MCF 10A (cell line): Measurements from ENCODE around the gene KCNMB4. TPM values are rescaled to one million over a fixed set of nuclear protein-coding genes. Genes with fewer than 3 reads are reported as not detected.
A peak's percentile ranks its signal among the peaks of the same experiment; 100 is the strongest.

ENCODE experiments used
- BruUV-seq: library from RNA; stranded (reverse); fragments of 400-500 nt; replicated peaks from 2 replicates; lab custom pipeline; 2021; lab: Mats Ljungman, UMichigan
- CTCF ChIA-PET: fragments of 300-600 bp; sonication (Branson Sonifier 250); formaldehyde crosslinking; extraction: SDS; loops from one replicate; lab custom pipeline; 2021; ENCODE audit warnings: antibody characterized with exemption, inconsistent platforms; lab: Yijun Ruan, JAX
- POLR2A ChIA-PET: fragments of 300-600, 350-650 bp; sonication (Branson Sonifier 250); formaldehyde crosslinking; extraction: SDS; loops from one replicate; lab custom pipeline; 2020; ENCODE audit warnings: antibody characterized with exemption, inconsistent platforms; lab: Yijun Ruan, JAX
- DNase-seq: peaks from one replicate; pipeline ENCODE4 v3.0.0-alpha.2; 2018; ENCODE audit not compliant: unreplicated experiment
- H3K27ac Mint-ChIP-seq: one replicate; pipeline ENCODE4 v1.8.0; 2022; ENCODE audit warnings: mild to moderate bottlenecking, low read depth, mixed read lengths; ENCODE audit not compliant: unreplicated experiment
- H3K27me3 Mint-ChIP-seq: one replicate; pipeline ENCODE4 v1.8.0; 2022; ENCODE audit warnings: mixed read lengths; ENCODE audit not compliant: insufficient read depth, unreplicated experiment
- H3K36me3 Mint-ChIP-seq: one replicate; pipeline ENCODE4 v1.8.0; 2022; ENCODE audit warnings: mild to moderate bottlenecking, moderate library complexity, mixed read lengths; ENCODE audit not compliant: insufficient read depth, unreplicated experiment
- H3K4me1 Mint-ChIP-seq: one replicate; pipeline ENCODE4 v1.8.0; 2022; ENCODE audit warnings: mixed read lengths; ENCODE audit not compliant: insufficient read depth, unreplicated experiment
- H3K4me3 Mint-ChIP-seq: one replicate; pipeline ENCODE4 v1.8.0; 2022; ENCODE audit warnings: mild to moderate bottlenecking, moderate library complexity, mixed read lengths; ENCODE audit not compliant: unreplicated experiment
- H3K9me3 Mint-ChIP-seq: one replicate; pipeline ENCODE4 v1.8.0; 2022; ENCODE audit warnings: mixed read lengths; ENCODE audit not compliant: unreplicated experiment
- CTCF ChIP-seq: fragments of 200-600 bp; IDR thresholded peaks from one replicate; pipeline ENCODE4 v1.8.0; 2022; ENCODE audit warnings: antibody characterized with exemption, mild to moderate bottlenecking; ENCODE audit not compliant: unreplicated experiment
- intact Hi-C: fragments of 100-400 bp; cut with micrococcal nuclease; formaldehyde crosslinking; loops from 2 replicates; pipeline ENCODE4 v1.14.1; 2022
- total RNA-seq: library from RNA; stranded (reverse); gene quantifications from 2 replicates; pipeline ENCODE4 v1.2.3, GENCODE V29; 2022

KCNMB4 gene
- total RNA-seq, 1 experiment from 2014 or later: not detected

DNA sequence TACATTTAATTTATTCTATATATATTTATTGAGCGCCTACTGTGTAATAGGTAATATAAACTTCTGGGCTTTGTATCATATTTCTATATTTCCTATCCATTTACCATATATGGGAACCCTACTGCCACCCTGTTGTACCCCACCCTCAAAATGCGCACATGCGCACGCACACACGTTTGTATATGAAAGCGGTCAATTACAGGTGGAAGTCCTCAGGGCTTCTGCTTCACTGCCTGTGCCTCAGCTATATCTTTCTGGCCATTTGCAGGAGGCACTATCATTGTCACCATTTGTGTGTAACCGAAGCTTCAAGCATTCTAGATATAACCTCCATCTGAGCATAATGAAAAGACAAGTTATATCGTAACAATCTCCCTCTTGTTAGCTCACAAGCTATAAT, 31.3 kb upstream of the KCNMB4 start:
- Mint-ChIP-seq H3K9me3 (no peaks in the 10 kb centered on the region), H3K27ac (no peak overlapping the region), H3K4me3 (no peak overlapping the region), H3K4me1 (peaks cover 8% of the 10 kb centered on the region), H3K36me3 (peaks cover 56% of the 10 kb centered on the region), H3K27me3 (no peaks in the 10 kb centered on the region)
- ChIA-PET CTCF (interaction anchor here (0.6 to 0.9 kb wide), 3 partner anchors 405 to 517 kb away, joined by 3 to 4 read pairs (median 3); no protein-coding TSS in a partner anchor), POLR2A (interaction anchor here (1.1 kb wide), 1 partner anchor 92 kb away, joined by 3 read pairs; no protein-coding TSS in a partner anchor)
- no TSS peak for BruUV-seq
- TF ChIP-seq CTCF: no peak
- intact Hi-C loops: loop anchor here (10.0 kb wide), 1 partner anchor 90 kb away; the partner anchor contains the start of gene CNOT2
- DNase-seq: no peak

GRCh38 chr12:70338531-70338930, 27.6 kb upstream of the KCNMB4 start:
- H3K36me3 Mint-ChIP-seq: peaks cover 80% of the 10 kb centered on the region
- POLR2A ChIA-PET: no interaction called here
- DNase-seq: no peak
- BruUV-seq: no TSS peak
- H3K9me3 Mint-ChIP-seq: no peaks in the 10 kb centered on the region
- no peaks in the 10 kb centered on the region for H3K27me3 Mint-ChIP-seq
- no peak for TF ChIP-seq CTCF
- CTCF ChIA-PET: interaction anchor here (0.5 kb wide), 1 partner anchor 465 kb away, joined by 3 read pairs; no protein-coding TSS in a partner anchor
- H3K27ac Mint-ChIP-seq: no peak overlapping the region
- no peaks in the 10 kb centered on the region for H3K4me1 Mint-ChIP-seq
- H3K4me3 Mint-ChIP-seq: no peak overlapping the region
- intact Hi-C loops: loop anchor here (10.0 kb wide), 1 partner anchor 94 kb away; the partner anchor contains the start of gene CNOT2

DNA sequence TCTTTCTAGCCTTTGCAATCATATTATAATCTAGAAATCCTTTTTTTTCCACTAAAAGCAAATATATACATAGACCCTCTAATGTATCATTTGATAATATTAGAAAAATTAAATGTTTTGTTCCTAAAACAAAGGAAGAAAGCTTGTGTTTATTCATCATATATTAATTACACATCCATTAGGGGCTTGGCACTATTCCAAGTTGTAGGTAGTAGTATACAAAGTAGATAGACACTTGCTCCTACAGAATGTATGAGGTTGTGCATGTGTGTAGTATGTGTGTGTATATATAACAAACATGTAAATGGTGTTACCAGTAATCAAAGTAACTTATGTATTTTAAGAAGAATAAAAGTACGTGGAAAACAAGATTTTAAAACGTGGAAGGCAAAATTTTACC, 15.0 kb upstream of the KCNMB4 start:
- Mint-ChIP-seq H3K4me1 (no peaks in the 10 kb centered on the region), H3K27me3 (no peaks in the 10 kb centered on the region), H3K27ac (no peak overlapping the region), H3K9me3 (no peaks in the 10 kb centered on the region), H3K4me3 (no peak overlapping the region), H3K36me3 (peaks cover 64% of the 10 kb centered on the region)
- TF ChIP-seq CTCF: no peak
- no peak for DNase-seq
- BruUV-seq: no TSS peak
- ChIA-PET CTCF (interaction anchor here (0.6 to 2.1 kb wide), 3 partner anchors 84 to 472 kb away, joined by 3 to 7 read pairs (median 3); no protein-coding TSS in a partner anchor), POLR2A (interaction anchor here (0.6 kb wide), 1 partner anchor 70 kb away, joined by 3 read pairs; no protein-coding TSS in a partner anchor)
- intact Hi-C loops: no loop called here

- POLR2A ChIA-PET: no interaction called here
- TF ChIP-seq CTCF: no peak
- intact Hi-C loops: no loop called here
- Mint-ChIP-seq H3K36me3 (peaks cover 40% of the 10 kb centered on the region), H3K4me1 (no peaks in the 10 kb centered on the region), H3K27ac (no peak overlapping the region), H3K27me3 (no peaks in the 10 kb centered on the region), H3K4me3 (no peak overlapping the region), H3K9me3 (no peaks in the 10 kb centered on the region)
- CTCF ChIA-PET: interaction anchor here (0.7 to 2.5 kb wide), 2 partner anchors 425 to 453 kb away, joined by 3 to 7 read pairs; no protein-coding TSS in a partner anchor
- BruUV-seq: TSS peak; percentile 47
- DNase-seq: no peak
Observed at GRCh38 chr12:70353780-70354660, 12.1 kb upstream of the KCNMB4 start.
